ENCODE data around the gene DNM2.

DNA sequence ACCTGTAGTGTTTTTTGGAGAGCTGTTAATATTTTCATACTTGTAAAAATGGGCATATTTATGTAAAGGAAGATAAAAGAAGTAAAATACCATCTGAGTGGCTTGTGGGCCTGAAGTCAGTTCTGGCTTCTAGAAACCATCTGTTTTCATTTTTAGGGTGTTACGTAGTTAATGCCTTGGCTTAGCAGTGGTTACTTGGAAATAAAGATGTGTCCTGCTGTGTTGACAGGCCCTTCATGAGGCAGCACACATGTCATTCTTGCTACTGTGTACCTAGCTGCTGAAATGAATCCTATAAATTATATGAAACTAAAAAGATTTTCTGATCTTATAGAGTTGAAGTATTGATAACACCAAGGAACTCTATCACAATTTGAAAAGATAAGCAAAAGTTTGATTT, 47.7 kb upstream of the DNM2 start:
- TF ChIP-seq, protein P1, sequence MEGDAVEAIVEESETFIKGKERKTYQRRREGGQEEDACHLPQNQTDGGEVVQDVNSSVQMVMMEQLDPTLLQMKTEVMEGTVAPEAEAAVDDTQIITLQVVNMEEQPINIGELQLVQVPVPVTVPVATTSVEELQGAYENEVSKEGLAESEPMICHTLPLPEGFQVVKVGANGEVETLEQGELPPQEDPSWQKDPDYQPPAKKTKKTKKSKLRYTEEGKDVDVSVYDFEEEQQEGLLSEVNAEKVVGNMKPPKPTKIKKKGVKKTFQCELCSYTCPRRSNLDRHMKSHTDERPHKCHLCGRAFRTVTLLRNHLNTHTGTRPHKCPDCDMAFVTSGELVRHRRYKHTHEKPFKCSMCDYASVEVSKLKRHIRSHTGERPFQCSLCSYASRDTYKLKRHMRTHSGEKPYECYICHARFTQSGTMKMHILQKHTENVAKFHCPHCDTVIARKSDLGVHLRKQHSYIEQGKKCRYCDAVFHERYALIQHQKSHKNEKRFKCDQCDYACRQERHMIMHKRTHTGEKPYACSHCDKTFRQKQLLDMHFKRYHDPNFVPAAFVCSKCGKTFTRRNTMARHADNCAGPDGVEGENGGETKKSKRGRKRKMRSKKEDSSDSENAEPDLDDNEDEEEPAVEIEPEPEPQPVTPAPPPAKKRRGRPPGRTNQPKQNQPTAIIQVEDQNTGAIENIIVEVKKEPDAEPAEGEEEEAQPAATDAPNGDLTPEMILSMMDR (IDR thresholded peaks at IDR 0.05; ENCODE audit: low read depth, low read length) = no peak
- no peak for TF ChIP-seq EZH2phosphoT487 (IDR thresholded peaks at IDR 0.05; ENCODE audit: low read depth)

All from OCI-LY3 (cell line).